ENCODE data around the gene ISYNA1. TPM values are rescaled to one million over a fixed set of nuclear protein-coding genes. Genes with fewer than 3 reads are reported as not detected.

Gene ISYNA1
- total RNA-seq, 1 experiment from 2014 or later: 236 TPM

DNA sequence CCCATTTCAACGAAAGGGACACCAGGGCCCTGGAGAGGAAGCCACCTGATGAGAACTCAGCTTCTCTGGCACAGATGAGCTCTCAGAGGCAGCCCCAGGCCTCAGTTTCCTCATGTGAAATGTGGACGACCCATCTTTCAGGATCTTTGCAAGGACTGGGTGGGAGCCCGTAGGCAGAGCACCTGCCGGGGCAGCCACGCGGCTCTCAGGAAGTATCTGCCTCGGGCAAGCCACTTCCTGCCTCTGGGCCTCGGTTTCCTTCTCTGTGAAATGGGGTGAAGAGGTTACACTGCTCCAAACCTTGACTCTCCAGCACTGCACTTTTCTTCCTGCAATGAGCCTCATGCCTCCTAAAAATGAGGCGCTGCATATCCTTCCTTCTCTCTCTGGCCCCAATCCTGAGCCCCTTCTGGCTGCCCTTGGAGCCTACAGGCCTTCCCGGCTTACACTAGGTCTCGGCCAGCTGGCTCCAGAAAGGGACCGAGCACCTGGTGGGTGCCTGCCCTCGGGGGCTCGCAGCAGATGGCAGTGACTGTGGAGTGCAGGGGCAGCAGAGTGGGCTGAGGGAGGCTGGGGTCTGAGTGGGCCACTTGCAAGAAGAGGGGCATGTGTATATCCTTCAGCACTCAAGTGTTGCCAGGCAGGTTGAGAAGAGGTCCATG is 15.3 kb downstream of the ISYNA1 start (continued):
- TF ChIP-seq ETV6 (CRISPR knock-in tag; IDR thresholded peaks at IDR 0.05) (no peak), CREM (CRISPR knock-in tag; IDR thresholded peaks at IDR 0.05) (no peak)
- TF ChIP-seq, protein P1, sequence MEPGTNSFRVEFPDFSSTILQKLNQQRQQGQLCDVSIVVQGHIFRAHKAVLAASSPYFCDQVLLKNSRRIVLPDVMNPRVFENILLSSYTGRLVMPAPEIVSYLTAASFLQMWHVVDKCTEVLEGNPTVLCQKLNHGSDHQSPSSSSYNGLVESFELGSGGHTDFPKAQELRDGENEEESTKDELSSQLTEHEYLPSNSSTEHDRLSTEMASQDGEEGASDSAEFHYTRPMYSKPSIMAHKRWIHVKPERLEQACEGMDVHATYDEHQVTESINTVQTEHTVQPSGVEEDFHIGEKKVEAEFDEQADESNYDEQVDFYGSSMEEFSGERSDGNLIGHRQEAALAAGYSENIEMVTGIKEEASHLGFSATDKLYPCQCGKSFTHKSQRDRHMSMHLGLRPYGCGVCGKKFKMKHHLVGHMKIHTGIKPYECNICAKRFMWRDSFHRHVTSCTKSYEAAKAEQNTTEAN (CRISPR knock-in tag; IDR thresholded peaks at IDR 0.05): no peak

DNA sequence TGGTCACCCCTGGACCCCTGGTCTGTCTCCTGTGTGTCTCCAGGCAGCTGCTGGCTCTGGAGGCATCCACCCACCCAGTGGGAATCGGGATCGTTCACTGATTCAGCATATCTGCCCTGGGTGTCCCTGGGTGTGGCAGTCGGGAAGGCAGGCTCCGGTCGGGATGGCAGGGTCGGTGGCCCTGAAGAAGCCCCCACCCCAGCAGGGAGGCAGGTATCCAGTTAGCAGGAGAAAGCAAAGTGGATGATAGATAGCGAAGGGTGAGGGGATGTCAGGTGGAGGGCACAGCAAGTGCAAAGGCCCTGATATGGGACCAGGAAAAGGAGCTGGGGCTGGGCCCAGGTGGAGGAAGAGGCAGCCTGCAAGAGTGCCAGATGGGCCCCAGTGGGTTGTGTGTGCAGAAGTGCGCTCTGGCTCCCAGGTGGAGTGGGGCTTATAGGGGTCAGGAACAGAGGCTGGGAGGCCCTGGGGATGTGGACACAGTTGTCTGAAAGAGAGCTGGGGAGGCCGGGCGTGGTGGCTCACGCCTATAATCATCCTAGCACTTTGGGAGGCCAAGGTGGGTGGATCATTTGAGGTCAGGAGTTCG is 16.5 kb downstream of the ISYNA1 start:
- Mint-ChIP-seq H3K4me3 (no peak overlapping the region), H3K27me3 (ENCODE audit: low read depth) (peaks cover 28% of the 10 kb centered on the region), H3K4me1 (peaks cover 30% of the 10 kb centered on the region), H3K27ac (no peak overlapping the region; the same call in 1 of the 2 replicates), H3K36me3 (no peaks in the 10 kb centered on the region), H3K9me3 (no peaks in the 10 kb centered on the region)
- TF ChIP-seq GRHL2 (CRISPR knock-in tag; IDR thresholded peaks at IDR 0.05; ENCODE audit: insufficient replicate concordance, severe bottlenecking) (no peak), ZNF671 (CRISPR knock-in tag; IDR thresholded peaks at IDR 0.05) (no peak), OVOL2 (CRISPR knock-in tag; IDR thresholded peaks at IDR 0.05; ENCODE audit: borderline replicate concordance) (no peak), SP1 (CRISPR knock-in tag; conservative IDR thresholded peaks at IDR 0.05) (no peak), NR1H2 (CRISPR knock-in tag; IDR thresholded peaks at IDR 0.05) (no peak), ATF1 (CRISPR knock-in tag; IDR thresholded peaks at IDR 0.05) (no peak), TEAD4 (CRISPR knock-in tag; IDR thresholded peaks at IDR 0.05) (no peak)
- TF ChIP-seq, protein P2, sequence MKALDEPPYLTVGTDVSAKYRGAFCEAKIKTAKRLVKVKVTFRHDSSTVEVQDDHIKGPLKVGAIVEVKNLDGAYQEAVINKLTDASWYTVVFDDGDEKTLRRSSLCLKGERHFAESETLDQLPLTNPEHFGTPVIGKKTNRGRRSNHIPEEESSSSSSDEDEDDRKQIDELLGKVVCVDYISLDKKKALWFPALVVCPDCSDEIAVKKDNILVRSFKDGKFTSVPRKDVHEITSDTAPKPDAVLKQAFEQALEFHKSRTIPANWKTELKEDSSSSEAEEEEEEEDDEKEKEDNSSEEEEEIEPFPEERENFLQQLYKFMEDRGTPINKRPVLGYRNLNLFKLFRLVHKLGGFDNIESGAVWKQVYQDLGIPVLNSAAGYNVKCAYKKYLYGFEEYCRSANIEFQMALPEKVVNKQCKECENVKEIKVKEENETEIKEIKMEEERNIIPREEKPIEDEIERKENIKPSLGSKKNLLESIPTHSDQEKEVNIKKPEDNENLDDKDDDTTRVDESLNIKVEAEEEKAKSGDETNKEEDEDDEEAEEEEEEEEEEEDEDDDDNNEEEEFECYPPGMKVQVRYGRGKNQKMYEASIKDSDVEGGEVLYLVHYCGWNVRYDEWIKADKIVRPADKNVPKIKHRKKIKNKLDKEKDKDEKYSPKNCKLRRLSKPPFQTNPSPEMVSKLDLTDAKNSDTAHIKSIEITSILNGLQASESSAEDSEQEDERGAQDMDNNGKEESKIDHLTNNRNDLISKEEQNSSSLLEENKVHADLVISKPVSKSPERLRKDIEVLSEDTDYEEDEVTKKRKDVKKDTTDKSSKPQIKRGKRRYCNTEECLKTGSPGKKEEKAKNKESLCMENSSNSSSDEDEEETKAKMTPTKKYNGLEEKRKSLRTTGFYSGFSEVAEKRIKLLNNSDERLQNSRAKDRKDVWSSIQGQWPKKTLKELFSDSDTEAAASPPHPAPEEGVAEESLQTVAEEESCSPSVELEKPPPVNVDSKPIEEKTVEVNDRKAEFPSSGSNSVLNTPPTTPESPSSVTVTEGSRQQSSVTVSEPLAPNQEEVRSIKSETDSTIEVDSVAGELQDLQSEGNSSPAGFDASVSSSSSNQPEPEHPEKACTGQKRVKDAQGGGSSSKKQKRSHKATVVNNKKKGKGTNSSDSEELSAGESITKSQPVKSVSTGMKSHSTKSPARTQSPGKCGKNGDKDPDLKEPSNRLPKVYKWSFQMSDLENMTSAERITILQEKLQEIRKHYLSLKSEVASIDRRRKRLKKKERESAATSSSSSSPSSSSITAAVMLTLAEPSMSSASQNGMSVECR (CRISPR knock-in tag; IDR thresholded peaks at IDR 0.05; ENCODE audit: borderline replicate concordance): no peak
- TF ChIP-seq, protein P3, sequence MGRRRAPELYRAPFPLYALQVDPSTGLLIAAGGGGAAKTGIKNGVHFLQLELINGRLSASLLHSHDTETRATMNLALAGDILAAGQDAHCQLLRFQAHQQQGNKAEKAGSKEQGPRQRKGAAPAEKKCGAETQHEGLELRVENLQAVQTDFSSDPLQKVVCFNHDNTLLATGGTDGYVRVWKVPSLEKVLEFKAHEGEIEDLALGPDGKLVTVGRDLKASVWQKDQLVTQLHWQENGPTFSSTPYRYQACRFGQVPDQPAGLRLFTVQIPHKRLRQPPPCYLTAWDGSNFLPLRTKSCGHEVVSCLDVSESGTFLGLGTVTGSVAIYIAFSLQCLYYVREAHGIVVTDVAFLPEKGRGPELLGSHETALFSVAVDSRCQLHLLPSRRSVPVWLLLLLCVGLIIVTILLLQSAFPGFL (CRISPR knock-in tag; IDR thresholded peaks at IDR 0.05; ENCODE audit: borderline replicate concordance): no peak
- TF ChIP-seq, protein P4, sequence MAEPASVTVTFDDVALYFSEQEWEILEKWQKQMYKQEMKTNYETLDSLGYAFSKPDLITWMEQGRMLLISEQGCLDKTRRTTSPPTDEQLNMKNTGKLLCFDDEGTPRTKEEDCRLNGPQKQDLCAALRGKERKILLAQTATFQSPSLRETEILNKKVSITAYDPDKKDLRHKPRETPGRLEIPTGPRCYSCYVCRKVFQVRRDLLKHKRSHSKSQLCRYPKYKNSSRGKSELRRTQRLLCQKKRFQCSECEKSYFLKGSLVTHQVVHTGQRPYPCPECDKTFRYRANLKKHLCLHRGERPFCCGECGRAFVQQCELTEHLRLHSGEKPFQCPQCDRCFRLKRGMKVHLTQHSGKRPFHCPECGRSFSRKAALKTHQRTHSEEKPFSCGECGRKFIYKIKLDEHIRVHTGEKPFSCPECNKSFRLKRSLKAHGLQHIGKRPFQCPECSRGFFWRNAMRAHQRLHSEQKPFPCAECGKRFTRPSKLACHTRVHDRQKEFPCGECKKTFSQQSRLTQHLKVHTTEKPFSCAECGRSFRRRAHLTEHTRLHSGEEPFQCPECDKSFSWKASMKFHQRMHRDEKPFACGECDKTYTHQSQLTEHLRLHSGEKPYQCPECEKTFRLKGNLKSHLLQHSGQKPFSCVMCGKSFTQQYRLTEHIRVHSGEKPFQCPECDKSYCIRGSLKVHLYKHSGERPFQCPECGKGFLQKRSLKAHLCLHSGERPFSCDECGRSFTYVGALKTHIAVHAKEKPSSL (CRISPR knock-in tag; conservative IDR thresholded peaks at IDR 0.05): no peak
- TF ChIP-seq, protein P5, sequence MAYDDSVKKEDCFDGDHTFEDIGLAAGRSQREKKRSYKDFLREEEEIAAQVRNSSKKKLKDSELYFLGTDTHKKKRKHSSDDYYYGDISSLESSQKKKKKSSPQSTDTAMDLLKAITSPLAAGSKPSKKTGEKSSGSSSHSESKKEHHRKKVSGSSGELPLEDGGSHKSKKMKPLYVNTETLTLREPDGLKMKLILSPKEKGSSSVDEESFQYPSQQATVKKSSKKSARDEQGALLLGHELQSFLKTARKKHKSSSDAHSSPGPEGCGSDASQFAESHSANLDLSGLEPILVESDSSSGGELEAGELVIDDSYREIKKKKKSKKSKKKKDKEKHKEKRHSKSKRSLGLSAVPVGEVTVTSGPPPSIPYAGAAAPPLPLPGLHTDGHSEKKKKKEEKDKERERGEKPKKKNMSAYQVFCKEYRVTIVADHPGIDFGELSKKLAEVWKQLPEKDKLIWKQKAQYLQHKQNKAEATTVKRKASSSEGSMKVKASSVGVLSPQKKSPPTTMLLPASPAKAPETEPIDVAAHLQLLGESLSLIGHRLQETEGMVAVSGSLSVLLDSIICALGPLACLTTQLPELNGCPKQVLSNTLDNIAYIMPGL (CRISPR knock-in tag; IDR thresholded peaks at IDR 0.05): no peak
- TF ChIP-seq, protein P6, sequence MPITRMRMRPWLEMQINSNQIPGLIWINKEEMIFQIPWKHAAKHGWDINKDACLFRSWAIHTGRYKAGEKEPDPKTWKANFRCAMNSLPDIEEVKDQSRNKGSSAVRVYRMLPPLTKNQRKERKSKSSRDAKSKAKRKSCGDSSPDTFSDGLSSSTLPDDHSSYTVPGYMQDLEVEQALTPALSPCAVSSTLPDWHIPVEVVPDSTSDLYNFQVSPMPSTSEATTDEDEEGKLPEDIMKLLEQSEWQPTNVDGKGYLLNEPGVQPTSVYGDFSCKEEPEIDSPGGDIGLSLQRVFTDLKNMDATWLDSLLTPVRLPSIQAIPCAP (CRISPR knock-in tag; IDR thresholded peaks at IDR 0.05): no peak
- TF ChIP-seq, protein P7, sequence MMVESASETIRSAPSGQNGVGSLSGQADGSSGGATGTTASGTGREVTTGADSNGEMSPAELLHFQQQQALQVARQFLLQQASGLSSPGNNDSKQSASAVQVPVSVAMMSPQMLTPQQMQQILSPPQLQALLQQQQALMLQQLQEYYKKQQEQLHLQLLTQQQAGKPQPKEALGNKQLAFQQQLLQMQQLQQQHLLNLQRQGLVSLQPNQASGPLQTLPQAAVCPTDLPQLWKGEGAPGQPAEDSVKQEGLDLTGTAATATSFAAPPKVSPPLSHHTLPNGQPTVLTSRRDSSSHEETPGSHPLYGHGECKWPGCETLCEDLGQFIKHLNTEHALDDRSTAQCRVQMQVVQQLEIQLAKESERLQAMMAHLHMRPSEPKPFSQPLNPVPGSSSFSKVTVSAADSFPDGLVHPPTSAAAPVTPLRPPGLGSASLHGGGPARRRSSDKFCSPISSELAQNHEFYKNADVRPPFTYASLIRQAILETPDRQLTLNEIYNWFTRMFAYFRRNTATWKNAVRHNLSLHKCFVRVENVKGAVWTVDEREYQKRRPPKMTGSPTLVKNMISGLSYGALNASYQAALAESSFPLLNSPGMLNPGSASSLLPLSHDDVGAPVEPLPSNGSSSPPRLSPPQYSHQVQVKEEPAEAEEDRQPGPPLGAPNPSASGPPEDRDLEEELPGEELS (CRISPR knock-in tag; IDR thresholded peaks at IDR 0.05): no peak
- ATAC-seq (no peak), DNase-seq (ENCODE audit: low spot score) (no peak)
- CTCF ChIA-PET: interaction anchor here (0.6 to 3.0 kb wide), 7 partner anchors 7 to 142 kb away, joined by 3 to 31 read pairs (median 3); no protein-coding TSS in a partner anchor
- POLR2A ChIA-PET: no interaction called here

All from WTC11 (cell line).